CD1c-positive myeloid dendritic cell (primary cell): Measurements from ENCODE around the gene DDB1.
A peak's percentile ranks its signal among the peaks of the same experiment; 100 is the strongest.

Experiments used
- DNase-seq: peaks from one replicate; pipeline ENCODE4 v3.0.0-alpha.2; 2016; ENCODE audit errors: extremely low spot score

The DDB1 gene

GRCh38 chr11:61332797-61333549, at the start of gene DDB1, which contains the start of gene TKFC:
Gene DDB1, minus strand, starts transcription at chr11:61333105. Its CDS starts 137 bp downstream, at chr11:61332968.
Gene TKFC, plus strand, starts transcription at chr11:61333228. Its CDS starts 1,501 bp downstream, at chr11:61334729.
- DNase-seq = peak; percentile 92

GRCh38 chr11:61380884-61381283, 48.0 kb upstream of the DDB1 start:
- no peak for DNase-seq

GRCh38 chr11:61378713-61379313, 45.9 kb upstream of the DDB1 start:
- DNase-seq = peak; percentile 84

GRCh38 chr11:61377461-61378160, 44.7 kb upstream of the DDB1 start:
- DNase-seq = no peak

GRCh38 chr11:61375761-61376108, 42.8 kb upstream of the DDB1 start:
- DNase-seq = no peak

GRCh38 chr11:61372659-61373420, 39.9 kb upstream of the DDB1 start:
- DNase-seq = no peak

- DNase-seq = peak; percentile 42
Observed at GRCh38 chr11:61370349-61371005, 37.6 kb upstream of the DDB1 start.

GRCh38 chr11:61369372-61370348, 36.8 kb upstream of the DDB1 start:
- DNase-seq = peak; percentile 71

- no peak for DNase-seq
Observed at GRCh38 chr11:61368646-61369045, 35.7 kb upstream of the DDB1 start.

GRCh38 chr11:61367406-61367805, 34.5 kb upstream of the DDB1 start:
- DNase-seq = no peak

GRCh38 chr11:61364012-61364675, 31.2 kb upstream of the DDB1 start:
- DNase-seq = no peak

- DNase-seq = peak; percentile 72
Observed at GRCh38 chr11:61362542-61362875, 29.6 kb upstream of the DDB1 start.

GRCh38 chr11:61361741-61362541, 29.0 kb upstream of the DDB1 start, which contains the start of the genes CYB561A3 and TMEM138:
Gene CYB561A3, minus strand, starts transcription at chr11:61361882. Its CDS starts 5,169 bp downstream, at chr11:61356713.
Gene TMEM138, plus strand, starts transcription at chr11:61362374. Its CDS starts 2,017 bp downstream, at chr11:61364391.
- DNase-seq = peak; percentile 98

- no peak for DNase-seq
Observed at GRCh38 chr11:61361237-61361740, 28.4 kb upstream of the DDB1 start.

- DNase-seq = no peak
Observed at GRCh38 chr11:61359516-61359915, 26.6 kb upstream of the DDB1 start.

GRCh38 chr11:61358566-61358965, 25.7 kb upstream of the DDB1 start:
- no peak for DNase-seq

- DNase-seq = peak; percentile 33
Observed at GRCh38 chr11:61357894-61358239, 25.0 kb upstream of the DDB1 start.

GRCh38 chr11:61357233-61357893, 24.5 kb upstream of the DDB1 start:
- peak; percentile 88 for DNase-seq
